ENCODE data around the gene PICK1. TPM values are rescaled to one million over a fixed set of nuclear protein-coding genes. Genes with fewer than 3 reads are reported as not detected.

Gene PICK1
- total RNA-seq, result 6.5 and 12.2 TPM in 2 replicates

GRCh38 chr22:38056969-38057891 is at the start of gene PICK1:
Gene PICK1 (plus strand): TSS chr22:38057404. CDS start chr22:38057810, 406 bp downstream.

GRCh38 chr22:38083931-38084631 is 26.9 kb downstream of the PICK1 start, which contains the start of gene SLC16A8:
Gene SLC16A8 (minus strand): TSS chr22:38084184. CDS start chr22:38082873, 1,311 bp downstream.

GRCh38 chr22:38110008-38110862 is 53.0 kb downstream of the PICK1 start, which contains the start of gene BAIAP2L2:
Gene BAIAP2L2 (minus strand): TSS chr22:38110684. CDS start chr22:38110525, 159 bp downstream.

Other genes with a start within 250 kb of the PICK1 start
- 28.2 and 30.2 TPM in 2 replicates for gene GCAT, start 249.5 kb upstream of the PICK1 start, total RNA-seq
- gene GALR3, start 234.0 kb upstream of the PICK1 start, total RNA-seq, result not detected in 2 replicates
- gene ANKRD54, start 213.1 kb upstream of the PICK1 start, total RNA-seq, result 28.9 and 41.1 TPM in 2 replicates
- gene EIF3L, start 208.0 kb upstream of the PICK1 start, total RNA-seq, result 290 and 298 TPM in 2 replicates
- gene MICALL1, start 151.1 kb upstream of the PICK1 start, total RNA-seq, result 37.2 and 38.0 TPM in 2 replicates
- gene C22orf23, start 103.8 kb upstream of the PICK1 start, total RNA-seq, result 0.33 and 0.62 TPM in 2 replicates
- gene POLR2F, start 103.7 kb upstream of the PICK1 start, total RNA-seq, result 34.7 and 51.5 TPM in 2 replicates
- not detected in 2 replicates for gene SOX10, start 72.8 kb upstream of the PICK1 start, total RNA-seq
- 0.25 TPM in 1 of 2 replicates, not detected in the other for gene SLC16A8, start 26.8 kb downstream of the PICK1 start, total RNA-seq
- gene BAIAP2L2, start 53.3 kb downstream of the PICK1 start, total RNA-seq, result 5.1 and 7.2 TPM in 2 replicates
- 8.4 and 17.0 TPM in 2 replicates for gene PLA2G6, start 124.4 kb downstream of the PICK1 start, total RNA-seq
- 43.5 and 54.1 TPM in 2 replicates for gene MAFF, start 144.6 kb downstream of the PICK1 start, total RNA-seq
- gene TMEM184B, start 215.6 kb downstream of the PICK1 start, total RNA-seq, result 26.0 and 32.6 TPM in 2 replicates

Measured in uterine smooth muscle cell (primary cell).